Measurements from ENCODE around the gene INPP5E. TPM values are rescaled to one million over a fixed set of nuclear protein-coding genes. Genes with fewer than 3 reads are reported as not detected.

The INPP5E gene
- total RNA-seq, 1 experiment from 2014 or later: 18.2 TPM

- no peaks in the 10 kb centered on the region for H3K9me2 ChIP-seq (ENCODE audit: insufficient read depth)
- H3K27me3 ChIP-seq (ENCODE audit: insufficient read depth, low read depth): no peaks in the 10 kb centered on the region
- H3K9me3 ChIP-seq (ENCODE audit: insufficient read depth, low read depth): no peaks in the 10 kb centered on the region
- TF ChIP-seq CTCF (conservative IDR thresholded peaks at IDR 0.05): no peak
- no peak for TF ChIP-seq EZH2 (IDR thresholded peaks at IDR 0.05; ENCODE audit: low read depth)
- peak overlapping the region; percentile 80 for H3K4me3 ChIP-seq
- H2AFZ ChIP-seq: peak overlapping the region; percentile 82
- H4K20me1 ChIP-seq (ENCODE audit: insufficient read depth): peaks cover 35% of the 10 kb centered on the region
- no peaks in the 10 kb centered on the region for H3K36me3 ChIP-seq (ENCODE audit: low read depth)
- ChIA-PET CTCF (interaction anchor here (0.5 kb wide), 1 partner anchor 28 kb away, joined by 3 read pairs; no protein-coding TSS in a partner anchor), POLR2A (ENCODE audit: unreplicated experiment) (no interaction called here)
- H3K4me1 ChIP-seq (replicated peaks; ENCODE audit: insufficient read depth): peaks cover 10% of the 10 kb centered on the region
- H3K4me2 ChIP-seq: peak overlapping the region; percentile 95
- BruUV-seq (replicated peaks): no TSS peak
- H3K79me2 ChIP-seq (ENCODE audit: low read depth): peaks cover 20% of the 10 kb centered on the region; the same call in 1 of the 2 replicates
- H3K27ac ChIP-seq: no peak overlapping the region
- intact Hi-C loops (cut with micrococcal nuclease; ENCODE audit: unreplicated experiment): no loop called here
- peaks cover 31% of the 10 kb centered on the region for H3F3A ChIP-seq (ENCODE audit: insufficient read depth, low read depth)
- peak in 1 of 2 experiments; percentile 46 for DNase-seq
These were observed 831 bp downstream of the INPP5E start for GRCh38 chr9:136438548-136439480.

GRCh38 chr9:136437839-136438547, 1.7 kb downstream of the INPP5E start:
- CTCF ChIA-PET: interaction anchor here (0.5 kb wide), 1 partner anchor 27 kb away, joined by 3 read pairs; no protein-coding TSS in a partner anchor
- no peak for TF ChIP-seq CTCF (conservative IDR thresholded peaks at IDR 0.05)
- no peak for TF ChIP-seq EZH2 (IDR thresholded peaks at IDR 0.05; ENCODE audit: low read depth)
- Histone ChIP-seq H3K9me3 (ENCODE audit: insufficient read depth, low read depth) (no peaks in the 10 kb centered on the region), H3K27me3 (ENCODE audit: insufficient read depth, low read depth) (no peaks in the 10 kb centered on the region), H3K9me2 (ENCODE audit: insufficient read depth) (no peaks in the 10 kb centered on the region), H3K79me2 (ENCODE audit: low read depth) (peaks cover 20% of the 10 kb centered on the region; the same call in 1 of the 2 replicates), H3K36me3 (ENCODE audit: low read depth) (no peaks in the 10 kb centered on the region), H3K27ac (no peak overlapping the region), H3K4me3 (peak overlapping the region; percentile 80; the same call in 1 of the 2 replicates), H3K4me1 (replicated peaks; ENCODE audit: insufficient read depth) (peaks cover 10% of the 10 kb centered on the region), H2AFZ (no peak overlapping the region), H4K20me1 (ENCODE audit: insufficient read depth) (peaks cover 35% of the 10 kb centered on the region), H3F3A (ENCODE audit: insufficient read depth, low read depth) (peaks cover 30% of the 10 kb centered on the region), H3K4me2 (peak overlapping the region; percentile 95)
- BruUV-seq (replicated peaks): TSS peak; percentile 20
- POLR2A ChIA-PET (ENCODE audit: unreplicated experiment): interaction anchor here (0.7 kb wide), 1 partner anchor 64 kb away, joined by 4 read pairs; no protein-coding TSS in a partner anchor
- DNase-seq: no peak
- intact Hi-C loops (cut with micrococcal nuclease; ENCODE audit: unreplicated experiment): no loop called here

GRCh38 chr9:136437430-136437829, 2.2 kb downstream of the INPP5E start:
- no peak overlapping the region for H3K27ac ChIP-seq
- peaks cover 20% of the 10 kb centered on the region; the same call in 1 of the 2 replicates for H3K79me2 ChIP-seq (ENCODE audit: low read depth)
- H2AFZ ChIP-seq: no peak overlapping the region
- H3F3A ChIP-seq (ENCODE audit: insufficient read depth, low read depth): peaks cover 25% of the 10 kb centered on the region
- H3K9me3 ChIP-seq (ENCODE audit: insufficient read depth, low read depth): no peaks in the 10 kb centered on the region
- H3K4me2 ChIP-seq: peak overlapping the region; percentile 95
- no peaks in the 10 kb centered on the region for H3K9me2 ChIP-seq (ENCODE audit: insufficient read depth)
- ChIA-PET POLR2A (ENCODE audit: unreplicated experiment) (interaction anchor here (0.7 kb wide), 1 partner anchor 63 kb away, joined by 4 read pairs; no protein-coding TSS in a partner anchor), CTCF (interaction anchor here (0.9 kb wide), 1 partner anchor 91 kb away, joined by 3 read pairs; no protein-coding TSS in a partner anchor)
- peak overlapping the region; percentile 14; the same call in 1 of the 2 replicates for H3K4me3 ChIP-seq
- peak in 1 of 2 experiments; percentile 20 for DNase-seq
- no TSS peak for BruUV-seq (replicated peaks)
- TF ChIP-seq CTCF (conservative IDR thresholded peaks at IDR 0.05) (no peak), EZH2 (IDR thresholded peaks at IDR 0.05; ENCODE audit: low read depth) (no peak)
- H3K4me1 ChIP-seq (replicated peaks; ENCODE audit: insufficient read depth): peaks cover 10% of the 10 kb centered on the region
- H3K27me3 ChIP-seq (ENCODE audit: insufficient read depth, low read depth): no peaks in the 10 kb centered on the region
- intact Hi-C loops (cut with micrococcal nuclease; ENCODE audit: unreplicated experiment): no loop called here
- H4K20me1 ChIP-seq (ENCODE audit: insufficient read depth): peaks cover 35% of the 10 kb centered on the region
- no peaks in the 10 kb centered on the region for H3K36me3 ChIP-seq (ENCODE audit: low read depth)

Measured in PC-9 (cell line).